Forelimb muscle (tissue), 1 donor: Measurements from ENCODE around the gene SPATA7. TPM values are rescaled to one million over a fixed set of nuclear protein-coding genes. Genes with fewer than 3 reads are reported as not detected.
"Not testable (repeated sequence)": the region's sequence is repeated elsewhere in the genome, so short reads cannot be mapped to it uniquely, and the experiment has no call there.

Experiments
- DNase-seq: peaks from one replicate; pipeline ENCODE4 v3.0.0-alpha.2; 2013; ENCODE audit warnings: low read depth
- polyA plus RNA-seq: library from polyadenylated mRNA; unstranded; fragments of 120-200 nt; gene quantifications from one replicate; pipeline ENCODE4 v1.2.1, GENCODE V29; 2013; ENCODE audit not compliant: insufficient read length

SPATA7 gene
- polyA plus RNA-seq, result 12.3 TPM

- DNase-seq, result peak; percentile 89
These were observed at the start of gene SPATA7 for GRCh38 chr14:88385212-88386101. SPATA7 (plus strand) TSS chr14:88385657; CDS start chr14:88385819, 162 bp downstream.

GRCh38 chr14:88340357-88340756 is 45.1 kb upstream of the SPATA7 start:
- DNase-seq, result no peak

GRCh38 chr14:88342980-88343379 is 42.5 kb upstream of the SPATA7 start:
- DNase-seq, result no peak

GRCh38 chr14:88346048-88346639 is 39.3 kb upstream of the SPATA7 start:
- DNase-seq, result no peak

- no peak for DNase-seq
These were observed 36.9 kb upstream of the SPATA7 start for GRCh38 chr14:88348546-88348945.

- DNase-seq, result no peak
These were observed 33.3 kb upstream of the SPATA7 start for GRCh38 chr14:88351966-88352691.

GRCh38 chr14:88352698-88353097 is 32.8 kb upstream of the SPATA7 start:
- no peak for DNase-seq

GRCh38 chr14:88354358-88354757 is 31.1 kb upstream of the SPATA7 start:
- DNase-seq, result no peak

- no peak for DNase-seq
These were observed 26.0 kb upstream of the SPATA7 start for GRCh38 chr14:88359500-88359899.

- no peak for DNase-seq
These were observed 21.8 kb upstream of the SPATA7 start for GRCh38 chr14:88363644-88364043.

- no peak for DNase-seq
These were observed 20.6 kb upstream of the SPATA7 start for GRCh38 chr14:88364710-88365413.

- no peak for DNase-seq
These were observed 16.0 kb upstream of the SPATA7 start for GRCh38 chr14:88369496-88369895.

GRCh38 chr14:88379706-88380343 is 5.6 kb upstream of the SPATA7 start:
- DNase-seq, result no peak

GRCh38 chr14:88380405-88380804 is 5.1 kb upstream of the SPATA7 start:
- DNase-seq, result no peak

- not testable (repeated sequence) for DNase-seq
These were observed 3.8 kb upstream of the SPATA7 start for GRCh38 chr14:88381634-88382033.

GRCh38 chr14:88384718-88385117 is 739 bp upstream of the SPATA7 start:
- DNase-seq, result no peak

GRCh38 chr14:88386256-88386794 is 868 bp downstream of the SPATA7 start:
- DNase-seq, result no peak

GRCh38 chr14:88388741-88389282 is 3.4 kb downstream of the SPATA7 start:
- no peak for DNase-seq

- DNase-seq, result no peak
These were observed 7.2 kb downstream of the SPATA7 start for GRCh38 chr14:88392609-88393008.

GRCh38 chr14:88411039-88411438 is 25.6 kb downstream of the SPATA7 start:
- DNase-seq, result no peak

- no peak for DNase-seq
These were observed 32.1 kb downstream of the SPATA7 start for GRCh38 chr14:88417594-88417993.
